ENCODE data around the gene TIMM50. TPM values are rescaled to one million over a fixed set of nuclear protein-coding genes. Genes with fewer than 3 reads are reported as not detected.

TIMM50 gene
- total and polyA plus RNA-seq, 2 of the 8 experiments (the other 6 are each of a cell fraction or from before 2014, with no cell fraction given): 155 to 187 TPM

GRCh38 chr19:39435499-39436349 lies 44.9 kb upstream of the TIMM50 start, which contains the start of gene RPS16 (continued):
- peak; percentile 75 for TF ChIP-seq ATF3 (IDR thresholded peaks at IDR 0.05; ENCODE audit: insufficient read depth, low read depth, low read length)
- TF ChIP-seq RNF2 (IDR thresholded peaks at IDR 0.05; ENCODE audit: borderline replicate concordance, low read depth, low read length, missing control alignments, poor library complexity, severe bottlenecking): no peak
- no peak for TF ChIP-seq SUZ12 (IDR thresholded peaks at IDR 0.05; ENCODE audit: low read length)
- peak; percentile 11; the same call in 1 of the 2 replicates for TF ChIP-seq EGR1 (IDR thresholded peaks at IDR 0.05; ENCODE audit: borderline replicate concordance, low read depth, low read length)
- TF ChIP-seq TAF1 (IDR thresholded peaks at IDR 0.05; ENCODE audit: low read depth, low read length): peak; percentile 100
- TF ChIP-seq KDM5A (IDR thresholded peaks at IDR 0.05; ENCODE audit: low read length): peak; percentile 54; the same call in 1 of the 2 replicates
- no peak for TF ChIP-seq KDM4A (IDR thresholded peaks at IDR 0.05; ENCODE audit: low read depth, low read length, severe bottlenecking)
- TF ChIP-seq CREB1 (IDR thresholded peaks at IDR 0.05): peak; percentile 66
- no peak; the same call in 1 of the 2 replicates for TF ChIP-seq JUND (IDR thresholded peaks at IDR 0.05; ENCODE audit: low read length)
- peak; percentile 68 for TF ChIP-seq NRF1 (IDR thresholded peaks at IDR 0.05; ENCODE audit: low read depth, low read length)
- peak; percentile 78 for TF ChIP-seq GABPA (IDR thresholded peaks at IDR 0.05; ENCODE audit: borderline replicate concordance, insufficient read depth, low read length)
- TF ChIP-seq CEBPB (IDR thresholded peaks at IDR 0.05; ENCODE audit: low read depth, low read length): no peak
- 0 out of 2 replicates have a peak, but pooled peaks have one; percentile 59 for TF ChIP-seq SP1 (IDR thresholded peaks at IDR 0.05; ENCODE audit: low read depth, low read length)
- no peak for TF ChIP-seq MAFK (IDR thresholded peaks at IDR 0.05; ENCODE audit: low read depth, low read length)
- no peak for TF ChIP-seq CBX8 (IDR thresholded peaks at IDR 0.05; ENCODE audit: borderline replicate concordance, low read depth, low read length)
- 0 out of 2 replicates have a peak, but pooled peaks have one; percentile 41 for TF ChIP-seq SP4 (IDR thresholded peaks at IDR 0.05; ENCODE audit: low read length)
- no peak for TF ChIP-seq JUN (IDR thresholded peaks at IDR 0.05; ENCODE audit: low read depth, low read length)
- no peak for TF ChIP-seq RFX5 (IDR thresholded peaks at IDR 0.05; ENCODE audit: borderline replicate concordance, low read depth, low read length)
- TF ChIP-seq TAF7 (optimal IDR thresholded peaks at IDR 0.05; ENCODE audit: borderline replicate concordance, low read depth, low read length): peak; percentile 100
- TF ChIP-seq RAD21 (IDR thresholded peaks at IDR 0.05 in 1 of 2, conservative IDR thresholded peaks at IDR 0.05 in 1 of 2; ENCODE audit: low read depth in 2 of 2, low read length in 2 of 2): no peak
- TF ChIP-seq POU5F1 (IDR thresholded peaks at IDR 0.05; ENCODE audit: low read depth, low read length): no peak
- TF ChIP-seq SIX5 (IDR thresholded peaks at IDR 0.05; ENCODE audit: low read depth, low read length): no peak
- TF ChIP-seq TCF12 (IDR thresholded peaks at IDR 0.05; ENCODE audit: low read depth, low read length): 0 out of 2 replicates have a peak, but pooled peaks have one; percentile 11
- TF ChIP-seq POLR2AphosphoS5 (IDR thresholded peaks at IDR 0.05; ENCODE audit: low read depth, low read length): peak; percentile 100

All from H1 (cell line).